ENCODE data around the gene XPC.

The XPC gene

DNA sequence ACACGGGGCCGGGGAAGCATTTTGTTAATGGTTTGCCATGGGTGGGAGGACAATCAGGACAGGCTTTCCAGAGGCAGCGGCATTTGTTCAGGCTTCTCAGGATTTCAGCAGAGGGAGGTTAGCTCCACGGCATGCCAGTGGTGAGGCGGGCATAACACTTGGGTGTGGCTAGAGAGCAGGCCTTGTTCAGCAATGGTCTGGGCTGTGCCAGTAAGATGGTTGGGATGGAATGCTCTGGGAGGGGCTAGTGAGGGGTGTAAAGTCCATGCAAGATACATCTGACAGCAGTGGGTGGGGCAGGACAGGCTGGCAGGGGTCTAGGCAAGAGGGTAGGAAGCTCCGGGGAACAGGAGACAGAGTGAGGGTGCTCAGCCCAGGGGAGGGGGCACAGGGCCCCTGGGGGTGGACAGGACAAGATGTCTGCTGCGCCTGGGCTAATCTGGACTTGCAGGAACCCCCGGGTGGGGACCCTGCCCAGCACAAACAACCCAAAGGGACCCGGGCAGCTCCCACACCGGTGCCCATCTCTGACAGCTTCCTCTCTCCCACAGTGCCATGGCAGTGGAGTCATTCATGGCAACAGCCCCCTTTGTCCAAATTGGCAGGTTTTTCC, 45.1 kb downstream of the XPC start:
- no peak overlapping the region for H3K4me3 ChIP-seq (ENCODE audit: low read depth, low read length)
- TF ChIP-seq, protein P1, sequence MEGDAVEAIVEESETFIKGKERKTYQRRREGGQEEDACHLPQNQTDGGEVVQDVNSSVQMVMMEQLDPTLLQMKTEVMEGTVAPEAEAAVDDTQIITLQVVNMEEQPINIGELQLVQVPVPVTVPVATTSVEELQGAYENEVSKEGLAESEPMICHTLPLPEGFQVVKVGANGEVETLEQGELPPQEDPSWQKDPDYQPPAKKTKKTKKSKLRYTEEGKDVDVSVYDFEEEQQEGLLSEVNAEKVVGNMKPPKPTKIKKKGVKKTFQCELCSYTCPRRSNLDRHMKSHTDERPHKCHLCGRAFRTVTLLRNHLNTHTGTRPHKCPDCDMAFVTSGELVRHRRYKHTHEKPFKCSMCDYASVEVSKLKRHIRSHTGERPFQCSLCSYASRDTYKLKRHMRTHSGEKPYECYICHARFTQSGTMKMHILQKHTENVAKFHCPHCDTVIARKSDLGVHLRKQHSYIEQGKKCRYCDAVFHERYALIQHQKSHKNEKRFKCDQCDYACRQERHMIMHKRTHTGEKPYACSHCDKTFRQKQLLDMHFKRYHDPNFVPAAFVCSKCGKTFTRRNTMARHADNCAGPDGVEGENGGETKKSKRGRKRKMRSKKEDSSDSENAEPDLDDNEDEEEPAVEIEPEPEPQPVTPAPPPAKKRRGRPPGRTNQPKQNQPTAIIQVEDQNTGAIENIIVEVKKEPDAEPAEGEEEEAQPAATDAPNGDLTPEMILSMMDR (IDR thresholded peaks at IDR 0.05; ENCODE audit: control insufficient read depth, extremely low read depth, insufficient read depth): no peak
- no peak for DNase-seq (ENCODE audit: low read depth)

DNA sequence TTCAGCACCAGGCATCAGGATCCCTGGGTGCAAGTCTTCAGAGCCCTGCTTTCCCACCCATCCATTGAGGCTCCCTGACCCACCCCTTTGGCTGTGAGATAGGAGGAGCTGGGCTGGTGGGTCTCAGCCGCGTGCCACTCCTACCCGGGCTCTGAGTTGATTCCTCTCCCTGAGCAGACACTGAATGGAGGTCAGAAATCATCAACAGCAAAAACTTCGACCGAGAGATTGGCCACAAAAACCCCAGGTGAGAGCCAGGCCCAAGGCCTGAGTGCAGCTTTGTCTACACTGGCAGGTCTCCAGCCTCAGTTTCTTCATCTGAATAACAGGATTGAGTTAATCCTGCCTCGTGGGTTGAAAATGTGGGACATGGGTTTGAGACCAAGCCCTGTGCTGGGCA, 45.7 kb downstream of the XPC start:
- TF ChIP-seq, protein P1 (IDR thresholded peaks at IDR 0.05; ENCODE audit: control insufficient read depth, extremely low read depth, insufficient read depth): no peak
- DNase-seq (ENCODE audit: low read depth): no peak
- no peak overlapping the region for H3K4me3 ChIP-seq (ENCODE audit: low read depth, low read length)

DNA sequence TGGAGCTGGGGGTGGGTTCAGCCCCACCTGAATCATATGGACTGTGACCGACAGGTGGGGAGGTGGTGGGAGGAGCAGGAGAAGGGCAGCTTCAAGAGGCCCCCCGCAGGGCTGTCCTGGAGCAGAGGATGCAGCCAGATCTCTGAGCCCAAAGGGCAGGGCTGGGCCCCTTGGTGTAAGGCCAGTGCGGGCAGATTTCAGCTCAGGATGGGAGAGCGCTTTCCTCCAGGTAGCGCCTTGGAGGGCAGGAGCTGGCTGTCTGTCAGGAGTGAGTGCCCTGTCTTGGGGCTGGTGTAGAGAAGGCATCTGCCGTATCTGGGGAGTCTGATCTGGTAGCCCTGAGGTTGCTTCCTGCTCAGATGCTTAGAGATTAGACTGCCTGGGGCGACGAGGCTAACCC, 46.3 kb downstream of the XPC start:
- TF ChIP-seq, protein P1 (IDR thresholded peaks at IDR 0.05; ENCODE audit: control insufficient read depth, extremely low read depth, insufficient read depth): no peak
- H3K4me3 ChIP-seq (ENCODE audit: low read depth, low read length): no peak overlapping the region

DNA sequence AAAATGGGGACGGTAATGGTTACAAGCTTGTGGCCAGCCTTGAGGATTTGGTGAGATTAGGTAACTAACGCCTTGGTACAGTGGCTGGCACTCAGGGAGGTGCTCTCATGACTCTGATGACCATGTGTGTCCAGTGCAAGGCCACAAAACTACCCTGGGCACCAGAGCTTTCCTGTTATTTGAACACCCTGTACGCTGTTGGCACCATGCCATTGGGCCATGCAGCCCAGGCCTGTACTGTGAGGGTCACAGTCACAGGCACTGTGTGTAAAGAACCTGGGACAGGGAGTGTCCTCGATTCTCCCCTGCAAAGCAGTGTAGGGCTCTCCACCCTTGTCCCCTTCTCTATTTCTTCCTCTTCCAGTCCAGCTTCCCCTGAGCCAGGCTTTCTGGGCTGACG, 47.3 kb downstream of the XPC start:
- DNase-seq (ENCODE audit: low read depth): no peak
- no peak overlapping the region for H3K4me3 ChIP-seq (ENCODE audit: low read depth, low read length)
- TF ChIP-seq, protein P1 (IDR thresholded peaks at IDR 0.05; ENCODE audit: control insufficient read depth, extremely low read depth, insufficient read depth): no peak

More for the DNA sequence above, 46.3 kb downstream of the XPC start:
- no peak for DNase-seq (ENCODE audit: low read depth)

DNA sequence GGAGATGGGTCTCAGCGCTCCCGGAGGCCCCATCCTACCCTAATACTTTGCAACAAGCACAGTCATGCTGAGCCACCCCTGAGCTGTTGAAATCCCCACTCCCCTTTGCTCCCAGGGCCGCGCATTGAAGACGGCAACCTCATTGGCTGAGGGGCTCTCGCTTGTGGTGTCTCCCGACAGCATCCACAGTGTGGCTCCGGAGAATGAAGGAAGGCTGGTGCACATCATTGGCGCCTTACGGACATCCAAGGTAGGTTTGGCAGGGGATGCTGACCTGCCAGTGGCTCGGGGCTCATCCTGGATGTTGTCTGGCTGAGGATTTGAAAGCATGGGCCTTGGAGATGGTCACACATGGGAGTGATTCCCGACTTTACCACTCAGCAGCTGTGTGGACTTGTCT, 47.7 kb downstream of the XPC start:
- DNase-seq (ENCODE audit: low read depth): no peak
- no peak overlapping the region for H3K4me3 ChIP-seq (ENCODE audit: low read depth, low read length)
- TF ChIP-seq, protein P1 (IDR thresholded peaks at IDR 0.05; ENCODE audit: control insufficient read depth, extremely low read depth, insufficient read depth): no peak

DNA sequence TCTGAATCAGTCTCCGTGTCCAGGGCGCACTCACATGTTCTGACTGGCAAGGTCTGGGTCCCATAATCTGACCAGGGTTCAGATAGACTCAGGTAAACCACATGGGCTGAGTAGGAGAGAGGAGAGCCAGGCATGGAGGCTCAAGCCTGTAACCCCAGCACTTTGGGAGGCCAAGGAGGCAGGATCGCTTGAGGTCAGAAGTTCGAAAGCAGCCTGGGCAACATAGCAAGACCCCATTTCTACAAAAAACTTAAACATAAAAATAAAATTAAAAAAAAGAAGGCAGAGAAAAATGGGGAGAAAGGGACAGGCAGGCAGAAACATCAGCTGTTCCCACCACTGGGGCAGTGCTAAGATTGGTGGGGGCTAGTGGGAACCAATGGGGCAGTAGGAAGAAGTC, 48.2 kb downstream of the XPC start:
- TF ChIP-seq, protein P1 (IDR thresholded peaks at IDR 0.05; ENCODE audit: control insufficient read depth, extremely low read depth, insufficient read depth): no peak
- no peak for DNase-seq (ENCODE audit: low read depth)

DNA sequence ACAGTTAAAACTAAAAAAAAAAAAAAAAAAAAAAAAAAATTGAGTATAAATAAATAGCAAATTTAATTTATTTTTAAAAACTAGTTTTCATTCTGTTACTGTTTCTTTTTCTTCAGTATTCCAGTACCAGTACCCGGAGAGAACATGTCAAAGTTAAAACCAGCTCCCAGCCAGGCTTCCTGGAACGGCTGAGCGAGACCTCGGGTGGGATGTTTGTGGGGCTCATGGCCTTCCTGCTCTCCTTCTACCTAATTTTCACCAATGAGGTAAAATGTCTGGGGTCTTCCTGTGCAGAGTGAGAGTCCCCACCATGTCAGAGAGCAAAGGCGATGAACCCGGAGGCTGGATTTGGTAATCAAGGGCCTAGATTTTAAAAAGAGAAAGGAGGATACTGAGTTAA, 49.1 kb downstream of the XPC start:
- H3K4me3 ChIP-seq (ENCODE audit: low read depth, low read length): no peak overlapping the region
- DNase-seq (ENCODE audit: low read depth): no peak
- TF ChIP-seq, protein P1 (IDR thresholded peaks at IDR 0.05; ENCODE audit: control insufficient read depth, extremely low read depth, insufficient read depth): no peak

More for the DNA sequence above, 48.2 kb downstream of the XPC start:
- H3K4me3 ChIP-seq (ENCODE audit: low read depth, low read length): no peak overlapping the region

All from LNCaP clone FGC (cell line).